ENCODE measurements around the gene DCC. TPM values are rescaled to one million over a fixed set of nuclear protein-coding genes. Genes with fewer than 3 reads are reported as not detected.

Gene DCC
- polyA plus RNA-seq, 1 experiment: 0.67 TPM

- ChIA-PET CTCF (no interaction called here), POLR2A (no interaction called here)
- H3K9me3 ChIP-seq (ENCODE audit: control insufficient read depth, insufficient read depth, low read length): no peaks in the 10 kb centered on the region
- no peak overlapping the region for H3K4me3 ChIP-seq (ENCODE audit: low read depth, low read length)
- no peak overlapping the region for H3K27ac ChIP-seq (ENCODE audit: low read depth, low read length)
- no peak for DNase-seq (ENCODE audit: low read depth, low spot score)
- no peaks in the 10 kb centered on the region for H3K27me3 ChIP-seq (ENCODE audit: control insufficient read depth, insufficient read depth, low read length)
- no peak for TF ChIP-seq CTCF (IDR thresholded peaks at IDR 0.05; ENCODE audit: low read depth, low read length)
Measured at GRCh38 chr18:52313213-52313612, 26.8 kb upstream of the DCC start.

- H3K27me3 ChIP-seq (ENCODE audit: control insufficient read depth, insufficient read depth, low read length): no peaks in the 10 kb centered on the region
- CTCF ChIA-PET: no interaction called here
- no peaks in the 10 kb centered on the region for H3K9me3 ChIP-seq (ENCODE audit: control insufficient read depth, insufficient read depth, low read length)
- no peak for TF ChIP-seq CTCF (IDR thresholded peaks at IDR 0.05; ENCODE audit: low read depth, low read length)
- DNase-seq (ENCODE audit: low read depth, low spot score): no peak
- H3K27ac ChIP-seq (ENCODE audit: low read depth, low read length): no peak overlapping the region
- no peak overlapping the region for H3K4me3 ChIP-seq (ENCODE audit: low read depth, low read length)
- POLR2A ChIA-PET: no interaction called here
Measured at GRCh38 chr18:52319424-52319983, 20.5 kb upstream of the DCC start.

DNA sequence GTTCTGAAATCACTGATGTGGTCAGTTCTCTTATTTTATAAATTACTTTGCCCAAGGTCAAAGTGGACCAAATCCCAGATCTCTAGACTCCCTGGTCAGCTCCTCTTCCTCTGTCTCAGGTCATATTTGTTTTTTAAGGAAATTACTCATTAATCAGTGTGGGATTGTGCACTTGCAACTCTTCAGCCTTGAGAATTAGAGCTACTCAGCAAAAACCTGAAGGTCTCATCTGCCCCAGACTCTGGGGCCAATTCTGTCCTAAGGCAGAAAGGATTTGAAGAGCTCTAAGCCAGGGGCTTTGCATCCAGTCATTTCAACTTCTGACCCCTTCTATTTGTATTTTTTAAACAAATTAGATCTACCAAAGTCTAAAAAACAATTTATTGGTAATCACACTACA is 17.7 kb upstream of the DCC start:
- CTCF ChIA-PET: interaction anchor here (1.4 kb wide), 1 partner anchor 18 kb away, joined by 4 read pairs; the partner anchor contains the start of gene DCC
- H3K4me3 ChIP-seq (ENCODE audit: low read depth, low read length): no peak overlapping the region

DNA sequence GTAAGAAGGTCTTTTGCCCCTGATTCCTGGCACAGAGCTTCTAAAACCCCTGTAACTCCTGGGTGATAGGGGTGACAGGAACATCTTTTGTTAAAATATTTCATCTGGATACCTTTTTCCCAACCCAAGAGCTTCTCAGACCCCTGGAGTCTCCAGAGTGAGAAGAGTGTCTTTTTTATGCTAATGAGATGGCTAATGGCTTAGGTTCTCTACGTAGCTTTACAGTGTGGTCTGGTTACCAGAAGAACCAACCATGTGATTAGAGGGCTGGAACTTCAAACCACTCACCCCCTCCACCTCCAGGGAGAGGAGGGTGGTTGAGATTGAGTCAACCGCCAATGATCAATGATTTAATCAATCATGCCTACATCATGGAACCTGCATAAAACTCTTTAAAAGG is 16.2 kb upstream of the DCC start:
- ChIA-PET POLR2A (no interaction called here), CTCF (no interaction called here)
- no peak for DNase-seq (ENCODE audit: low read depth, low spot score)
- Histone ChIP-seq H3K27me3 (ENCODE audit: control insufficient read depth, insufficient read depth, low read length) (no peaks in the 10 kb centered on the region), H3K9me3 (ENCODE audit: control insufficient read depth, insufficient read depth, low read length) (no peaks in the 10 kb centered on the region), H3K27ac (ENCODE audit: low read depth, low read length) (no peak overlapping the region), H3K4me3 (ENCODE audit: low read depth, low read length) (no peak overlapping the region)
- no peak for TF ChIP-seq CTCF (IDR thresholded peaks at IDR 0.05; ENCODE audit: low read depth, low read length)

More for the DNA sequence above, 17.7 kb upstream of the DCC start:
- TF ChIP-seq CTCF (IDR thresholded peaks at IDR 0.05; ENCODE audit: low read depth, low read length): no peak
- no peak overlapping the region for H3K27ac ChIP-seq (ENCODE audit: low read depth, low read length)
- H3K27me3 ChIP-seq (ENCODE audit: control insufficient read depth, insufficient read depth, low read length): no peaks in the 10 kb centered on the region
- DNase-seq (ENCODE audit: low read depth, low spot score): no peak
- no peaks in the 10 kb centered on the region for H3K9me3 ChIP-seq (ENCODE audit: control insufficient read depth, insufficient read depth, low read length)
- POLR2A ChIA-PET: no interaction called here

- DNase-seq (ENCODE audit: low read depth, low spot score): no peak
- Histone ChIP-seq H3K4me3 (ENCODE audit: low read depth, low read length) (no peak overlapping the region), H3K27me3 (ENCODE audit: control insufficient read depth, insufficient read depth, low read length) (no peaks in the 10 kb centered on the region), H3K9me3 (ENCODE audit: control insufficient read depth, insufficient read depth, low read length) (no peaks in the 10 kb centered on the region), H3K27ac (ENCODE audit: low read depth, low read length) (no peak overlapping the region)
- no peak for TF ChIP-seq CTCF (IDR thresholded peaks at IDR 0.05; ENCODE audit: low read depth, low read length)
- ChIA-PET CTCF (no interaction called here), POLR2A (no interaction called here)
Measured at GRCh38 chr18:52325997-52326396, 14.0 kb upstream of the DCC start.

All from AG04450 (cell line).